BLaER1 treated with 17β-estradiol and CSF1 and Interleukin-3, amounts not matched to agents 10 nM and 100 nM (cell line): ENCODE results near the gene PCDHGB1.

Experiments
- H3K27ac ChIP-seq, 11 experiments: shearing (Covaris generic); formaldehyde crosslinking; 2 replicates each; pipeline ENCODE4 v1.8.1; 2022
- H3K27me3 ChIP-seq, 11 experiments: shearing (Covaris generic); formaldehyde crosslinking; 2 replicates each; pipeline ENCODE4 v1.8.1; 2022
- H3K36me3 ChIP-seq, 11 experiments: shearing (Covaris generic); formaldehyde crosslinking; 2 replicates each; pipeline ENCODE4 v1.8.1; 2022
- H3K4me1 ChIP-seq, 10 experiments: shearing (Covaris generic); formaldehyde crosslinking; 2 replicates each; pipeline ENCODE4 v1.8.1; 2022
- H3K4me2 ChIP-seq, 11 experiments: shearing (Covaris generic); formaldehyde crosslinking; 2 replicates each; pipeline ENCODE4 v1.8.1; 2022
- H3K4me3 ChIP-seq, 10 experiments: shearing (Covaris generic); formaldehyde crosslinking; 2 replicates each; pipeline ENCODE4 v1.8.1; 2022
- H3K9ac ChIP-seq, 11 experiments: shearing (Covaris generic); formaldehyde crosslinking; 2 replicates each; pipeline ENCODE4 v1.8.1; 2022
- H3K9me3 ChIP-seq, 11 experiments: shearing (Covaris generic); formaldehyde crosslinking; replicated peaks in 1 of 11; 2 replicates each; pipeline ENCODE4 v1.8.1; 2022
- H4K20me1 ChIP-seq, 11 experiments: shearing (Covaris generic); formaldehyde crosslinking; 2 replicates each; pipeline ENCODE4 v1.8.1; 2022
- Cebpa-rat ChIP-seq, 11 experiments: shearing (Covaris generic); IDR thresholded peaks; 2 replicates each; pipeline ENCODE4 v1.8.1; 2022

Gene PCDHGB1

DNA sequence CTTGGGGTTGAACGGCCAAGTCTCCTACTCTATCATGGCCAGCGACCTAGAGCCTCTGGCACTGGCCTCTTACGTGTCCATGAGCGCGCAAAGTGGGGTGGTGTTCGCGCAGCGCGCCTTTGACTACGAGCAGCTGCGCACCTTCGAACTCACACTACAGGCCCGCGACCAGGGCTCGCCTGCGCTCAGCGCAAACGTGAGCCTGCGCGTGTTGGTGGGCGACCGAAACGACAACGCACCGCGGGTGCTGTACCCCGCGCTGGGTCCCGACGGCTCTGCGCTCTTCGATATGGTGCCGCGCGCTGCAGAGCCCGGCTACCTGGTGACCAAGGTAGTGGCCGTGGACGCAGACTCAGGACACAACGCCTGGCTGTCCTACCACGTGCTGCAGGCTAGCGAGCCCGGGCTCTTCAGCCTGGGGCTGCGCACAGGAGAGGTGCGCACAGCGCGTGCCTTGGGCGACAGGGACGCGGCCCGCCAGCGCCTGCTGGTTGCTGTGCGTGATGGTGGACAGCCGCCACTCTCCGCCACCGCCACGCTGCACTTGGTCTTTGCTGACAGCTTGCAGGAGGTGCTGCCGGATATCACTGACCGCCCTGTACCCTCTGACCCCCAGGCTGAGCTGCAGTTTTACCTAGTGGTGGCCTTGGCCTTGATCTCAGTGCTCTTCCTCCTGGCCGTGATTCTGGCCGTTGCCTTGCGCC lies 49.8 kb downstream of the PCDHGB1 start:
- no peak overlapping the region for H3K9ac ChIP-seq
- peaks cover 47 to 81% (median 59%) of the 10 kb centered on the region in 11 experiments for H3K9me3 ChIP-seq
- no peak for TF ChIP-seq Cebpa-rat (IDR thresholded peaks at IDR 0.05)
- H3K27ac ChIP-seq, result no peak overlapping the region
- no peaks in the 10 kb centered on the region for H3K27me3 ChIP-seq
- no peaks in the 10 kb centered on the region for H3K4me1 ChIP-seq
- H4K20me1 ChIP-seq, result no peaks in the 10 kb centered on the region
- no peak overlapping the region for H3K4me2 ChIP-seq
- H3K36me3 ChIP-seq, result no peaks in the 10 kb centered on the region
- H3K4me3 ChIP-seq, result 0 out of 20 replicates have a peak overlapping the region, but pooled peaks of 1 of the 10 experiments have one; percentile 7
